Measurements from ENCODE around the gene C4A. TPM values are rescaled to one million over a fixed set of nuclear protein-coding genes. Genes with fewer than 3 reads are reported as not detected.
"Not testable (repeated sequence)": the region's sequence is repeated elsewhere in the genome, so short reads cannot be mapped to it uniquely, and the experiment has no call there.

Gene C4A
- 100 to 1,000 TPM in 2 of 10 donors, 10 to 100 TPM in 8; 35.4 to 367 (median 60.7) TPM for total RNA-seq
- 10 to 100 TPM; 30.1 to 36.9 TPM for polyA plus RNA-seq
- long read RNA-seq, donor 1, full-length matches to known transcripts: 31 of 144 reads
- long read RNA-seq, donor 1, partial matches to known transcripts: 101 of 144 reads
- long read RNA-seq, donor 1, other reads (novel, unspliced or antisense): 12 of 144 reads
- long read RNA-seq, donor 2, full-length matches to known transcripts: 11 of 57 reads
- long read RNA-seq, donor 2, partial matches to known transcripts: 43 of 57 reads
- long read RNA-seq, donor 2, other reads (novel, unspliced or antisense): 3 of 57 reads
- long read RNA-seq, donor 3, full-length matches to known transcripts: 4 of 75 reads
- long read RNA-seq, donor 3, partial matches to known transcripts: 55 of 75 reads
- long read RNA-seq, donor 3, other reads (novel, unspliced or antisense): 16 of 75 reads

DNA sequence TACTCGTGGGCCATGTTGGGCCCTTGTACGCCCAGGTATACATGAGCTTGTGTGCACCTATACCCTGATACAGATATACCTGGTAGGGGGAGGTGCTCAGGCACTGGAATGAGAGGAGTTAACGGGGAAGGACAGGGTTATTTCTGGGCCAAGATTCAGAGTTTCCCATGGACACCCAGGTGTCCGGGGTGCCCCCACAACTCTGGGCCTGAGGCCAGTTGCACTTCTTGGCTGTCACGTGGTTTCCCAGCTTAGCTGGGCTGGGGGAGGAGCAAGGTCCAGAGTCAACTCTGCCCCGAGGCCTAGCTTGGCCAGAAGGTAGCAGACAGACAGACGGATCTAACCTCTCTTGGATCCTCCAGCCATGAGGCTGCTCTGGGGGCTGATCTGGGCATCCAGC, at the start of gene C4A:
Gene C4A, plus strand, starts transcription at position 314 of the 400 bp plus-strand sequence. Its CDS starts 51 bp downstream, at position 365.
- H3K4me1 ChIP-seq; H3K4me3 ChIP-seq; H3K27me3 ChIP-seq; DNase-seq; H3K9me3 ChIP-seq; H3K27ac ChIP-seq; intact Hi-C loops (cut with DNase I): not testable (repeated sequence)
- peak; percentile 60 to 95 (median 86) for ATAC-seq
- WGBS, 2 donors: no CpG with 5 or more reads among the region's 7 CpGs
- H3K36me3 ChIP-seq: peaks cover 0 to 22% (median 8%) of the 10 kb centered on the region in 9 donors

GRCh38 chr6:31932137-31932536, 49.7 kb upstream of the C4A start:
- ATAC-seq; DNase-seq; H3K9me3 ChIP-seq; H3K27ac ChIP-seq; H3K27me3 ChIP-seq; H3K36me3 ChIP-seq; H3K4me3 ChIP-seq; intact Hi-C loops (cut with DNase I): not testable (repeated sequence)
- H3K4me1 ChIP-seq: peaks cover 0 to 18% (median 0%) of the 10 kb centered on the region in 9 donors
- WGBS, 2 donors: 88 to 95% methylated on average over 13 to 32 of the region's 32 CpGs

DNA sequence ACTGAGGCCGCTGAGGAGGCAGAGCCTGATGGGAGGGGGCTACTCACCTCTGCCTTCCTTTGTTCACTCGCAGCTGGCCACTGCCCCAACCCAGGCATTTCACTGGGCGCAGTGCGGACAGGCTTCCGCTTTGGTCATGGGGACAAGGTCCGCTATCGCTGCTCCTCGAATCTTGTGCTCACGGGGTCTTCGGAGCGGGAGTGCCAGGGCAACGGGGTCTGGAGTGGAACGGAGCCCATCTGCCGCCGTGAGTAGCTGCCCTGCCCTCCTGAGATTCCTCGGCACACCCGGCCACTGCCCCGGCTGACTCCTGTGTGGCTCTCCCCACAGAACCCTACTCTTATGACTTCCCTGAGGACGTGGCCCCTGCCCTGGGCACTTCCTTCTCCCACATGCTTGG, 48.3 kb upstream of the C4A start:
- DNase-seq: no peak
- H3K4me3 ChIP-seq: no peak overlapping the region
- TF ChIP-seq, protein P1, sequence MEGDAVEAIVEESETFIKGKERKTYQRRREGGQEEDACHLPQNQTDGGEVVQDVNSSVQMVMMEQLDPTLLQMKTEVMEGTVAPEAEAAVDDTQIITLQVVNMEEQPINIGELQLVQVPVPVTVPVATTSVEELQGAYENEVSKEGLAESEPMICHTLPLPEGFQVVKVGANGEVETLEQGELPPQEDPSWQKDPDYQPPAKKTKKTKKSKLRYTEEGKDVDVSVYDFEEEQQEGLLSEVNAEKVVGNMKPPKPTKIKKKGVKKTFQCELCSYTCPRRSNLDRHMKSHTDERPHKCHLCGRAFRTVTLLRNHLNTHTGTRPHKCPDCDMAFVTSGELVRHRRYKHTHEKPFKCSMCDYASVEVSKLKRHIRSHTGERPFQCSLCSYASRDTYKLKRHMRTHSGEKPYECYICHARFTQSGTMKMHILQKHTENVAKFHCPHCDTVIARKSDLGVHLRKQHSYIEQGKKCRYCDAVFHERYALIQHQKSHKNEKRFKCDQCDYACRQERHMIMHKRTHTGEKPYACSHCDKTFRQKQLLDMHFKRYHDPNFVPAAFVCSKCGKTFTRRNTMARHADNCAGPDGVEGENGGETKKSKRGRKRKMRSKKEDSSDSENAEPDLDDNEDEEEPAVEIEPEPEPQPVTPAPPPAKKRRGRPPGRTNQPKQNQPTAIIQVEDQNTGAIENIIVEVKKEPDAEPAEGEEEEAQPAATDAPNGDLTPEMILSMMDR (IDR thresholded peaks at IDR 0.05): no peak
- no peaks in the 10 kb centered on the region for H3K9me3 ChIP-seq
- H3K36me3 ChIP-seq: peaks cover 0 to under 1% (median 0%) of the 10 kb centered on the region in 9 donors
- 87 to 89% methylated on average over 19 of the region's 19 CpGs for WGBS, 2 donors
- peak in 1 of 8 donors; percentile 22 for ATAC-seq
- H3K27me3 ChIP-seq: no peaks in the 10 kb centered on the region
- H3K4me1 ChIP-seq: peaks cover 0 to 8% (median 0%) of the 10 kb centered on the region in 9 donors
- intact Hi-C loops (cut with DNase I): no loop called here
- no peak overlapping the region for H3K27ac ChIP-seq

DNA sequence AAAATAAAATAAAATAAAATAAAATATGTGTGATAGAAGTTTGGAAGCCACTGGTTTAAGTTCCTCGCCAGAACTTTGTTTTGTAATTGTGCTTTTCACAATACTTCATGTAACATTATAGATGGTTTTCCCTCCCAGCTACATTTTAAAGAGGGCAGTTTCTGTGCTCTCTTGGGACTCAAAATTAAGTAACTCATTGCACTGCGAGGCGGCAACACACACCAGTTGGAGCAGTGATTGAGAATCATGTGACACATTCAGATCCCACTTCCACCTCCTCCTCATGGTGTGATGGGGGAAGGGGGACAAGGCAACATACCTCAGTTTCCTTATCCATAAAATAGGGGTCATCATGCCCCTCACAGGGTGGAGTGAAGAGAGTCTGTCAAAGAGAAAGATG, 46.8 kb upstream of the C4A start:
- Histone ChIP-seq H3K27ac (no peak overlapping the region), H3K4me1 (no peaks in the 10 kb centered on the region), H3K9me3 (no peaks in the 10 kb centered on the region), H3K36me3 (peaks cover 0 to 15% (median 0%) of the 10 kb centered on the region in 9 donors), H3K4me3 (no peak overlapping the region), H3K27me3 (no peaks in the 10 kb centered on the region)
- DNase-seq: no peak
- TF ChIP-seq, protein P1 (IDR thresholded peaks at IDR 0.05): no peak
- no peak for ATAC-seq
- 71 to 75% methylated on average over 3 of the region's 3 CpGs for WGBS, 2 donors
- intact Hi-C loops (cut with DNase I): no loop called here

- TF ChIP-seq, protein P1 (IDR thresholded peaks at IDR 0.05): no peak
- no peaks in the 10 kb centered on the region for H3K27me3 ChIP-seq
- DNase-seq (no peak), ATAC-seq (no peak)
- 70 to 74% methylated on average over 9 of the region's 9 CpGs for WGBS, 2 donors
- no peaks in the 10 kb centered on the region for H3K4me1 ChIP-seq
- no peaks in the 10 kb centered on the region for H3K9me3 ChIP-seq
- intact Hi-C loops (cut with DNase I): no loop called here
- H3K27ac ChIP-seq: no peak overlapping the region
- peaks cover 0 to 17% (median 0%) of the 10 kb centered on the region in 9 donors for H3K36me3 ChIP-seq
- no peak overlapping the region for H3K4me3 ChIP-seq
Measured at GRCh38 chr6:31935823-31936222, 46.0 kb upstream of the C4A start.
